Stimulated activated CD4-positive, alpha-beta T cell treated with anti-CD3 and anti-CD28 coated beads, Interleukin-12 subunit alpha, Interleukin-12 subunit beta, amount 100 ng/mL, for 48 hours (primary cell): Measurements from ENCODE around the gene SDK2.

Source experiments
- DNase-seq, 3 donors: peaks; one replicate each; pipeline ENCODE4 v3.0.0-alpha.2; 2020; ENCODE audit warnings: low read depth in 2 of 3, low spot score in 1 of 3

SDK2 gene

DNA sequence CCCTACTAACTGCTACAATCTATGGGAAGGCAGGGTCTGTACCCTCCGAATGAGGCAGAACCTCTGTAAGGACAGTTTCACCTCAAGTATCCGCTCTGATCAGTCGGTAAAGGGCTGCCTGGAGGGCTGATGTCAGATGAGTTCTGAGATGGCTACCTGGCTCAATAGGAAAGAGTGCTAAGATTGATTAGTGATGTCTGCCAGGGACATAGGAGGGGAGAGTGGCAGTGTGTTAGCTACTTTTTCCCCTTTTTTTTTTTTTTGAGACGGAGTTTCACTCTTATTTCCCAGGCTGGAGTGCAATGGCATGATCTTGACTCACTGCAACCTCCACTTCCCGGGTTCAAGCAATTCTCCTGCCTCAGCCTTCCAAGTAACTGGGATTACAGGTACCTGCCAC lies 293.4 kb downstream of the SDK2 start:
- DNase-seq = no peak

DNA sequence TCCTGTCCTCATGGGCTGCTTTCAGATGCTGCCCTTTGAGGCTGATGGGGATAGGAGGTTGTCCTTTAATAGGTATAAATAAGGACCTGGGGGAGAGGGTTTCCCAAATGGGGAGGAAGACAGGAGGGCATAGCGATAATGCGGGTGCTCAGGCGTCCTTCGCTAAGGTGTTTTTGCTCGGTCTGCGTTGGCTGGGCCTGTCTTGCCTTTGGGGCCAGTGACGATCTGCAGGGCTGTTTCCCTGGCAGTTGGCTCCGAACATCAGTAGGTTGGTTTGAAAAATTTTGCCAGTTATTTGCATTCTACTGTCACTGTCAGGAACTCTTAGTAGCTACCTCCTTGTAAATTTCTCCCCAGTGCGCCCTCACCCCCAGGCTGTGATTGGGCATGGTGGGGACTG lies 294.6 kb downstream of the SDK2 start:
- DNase-seq = no peak

DNA sequence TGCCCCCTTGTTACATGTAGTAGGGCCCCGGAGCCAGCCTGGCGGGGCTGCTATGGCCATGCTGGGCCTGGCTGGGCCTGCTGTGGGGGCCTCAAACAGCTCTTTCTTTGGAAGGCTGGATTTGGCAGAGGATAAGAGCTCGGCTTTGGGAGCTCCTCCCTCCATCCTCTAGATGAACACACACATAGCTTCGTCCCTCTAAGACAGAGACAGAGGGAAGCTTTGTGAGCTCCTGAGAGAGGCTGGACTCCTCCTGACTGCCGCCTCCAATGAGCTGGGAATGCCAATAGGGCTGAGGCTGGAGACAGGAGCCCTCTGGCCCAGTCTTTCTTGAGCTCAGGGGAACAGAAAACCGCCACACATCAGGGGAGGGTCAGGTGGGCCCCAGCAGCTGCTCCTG lies 295.1 kb downstream of the SDK2 start:
- DNase-seq = no peak

DNA sequence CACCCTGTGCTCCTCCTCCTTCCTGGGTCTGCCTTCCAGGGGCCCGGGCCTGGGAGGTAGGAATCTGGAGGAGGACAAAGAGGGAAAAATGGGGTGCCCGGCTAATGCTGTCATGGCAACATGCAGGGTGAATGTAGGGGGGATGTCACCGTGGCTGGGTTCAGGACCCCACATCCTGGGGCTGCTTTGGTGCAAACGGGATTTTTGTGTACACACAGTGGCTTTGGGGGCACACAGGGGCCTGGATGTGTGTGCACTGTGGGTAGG lies 295.5 kb downstream of the SDK2 start:
- no peak for DNase-seq

DNA sequence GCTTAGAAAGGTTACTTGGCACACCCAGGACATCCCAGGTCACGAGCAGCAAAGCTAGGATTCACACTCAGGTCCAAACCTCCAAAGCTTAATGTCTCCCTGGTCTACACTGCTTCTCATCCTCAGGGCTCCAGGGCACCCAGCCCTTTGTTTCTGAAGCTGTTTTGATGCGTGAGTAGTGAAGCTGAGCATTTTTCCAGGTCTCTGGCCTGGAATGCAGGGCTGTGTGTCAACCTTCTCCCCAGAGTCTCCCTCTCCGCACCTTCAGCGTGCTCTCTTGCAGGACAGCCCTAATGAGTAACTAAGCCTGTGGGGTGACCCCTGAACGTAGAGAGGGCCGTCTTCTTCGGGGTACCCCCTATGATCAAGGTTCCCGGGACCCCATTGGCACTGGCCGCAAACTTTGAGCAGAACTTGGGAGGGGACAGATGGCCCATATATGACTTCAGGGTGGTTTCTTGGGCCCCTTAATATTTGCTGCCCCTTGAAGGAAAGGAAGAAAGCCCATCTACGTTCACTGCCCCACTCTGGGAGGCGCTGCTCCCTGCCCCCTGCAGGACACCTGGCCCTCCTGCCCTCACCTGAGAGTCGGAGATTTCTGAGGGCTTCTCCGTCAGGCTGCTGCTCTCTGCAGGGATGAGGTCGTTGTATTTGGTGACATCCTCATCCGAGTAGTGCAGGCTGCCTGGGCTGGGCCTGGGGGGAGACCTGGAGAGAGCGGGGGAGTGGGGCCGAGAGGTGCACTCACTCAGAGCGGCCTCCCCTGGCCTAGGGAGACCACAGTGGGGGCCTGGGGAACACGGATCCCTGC lies 296.0 kb downstream of the SDK2 start:
- no peak for DNase-seq

DNA sequence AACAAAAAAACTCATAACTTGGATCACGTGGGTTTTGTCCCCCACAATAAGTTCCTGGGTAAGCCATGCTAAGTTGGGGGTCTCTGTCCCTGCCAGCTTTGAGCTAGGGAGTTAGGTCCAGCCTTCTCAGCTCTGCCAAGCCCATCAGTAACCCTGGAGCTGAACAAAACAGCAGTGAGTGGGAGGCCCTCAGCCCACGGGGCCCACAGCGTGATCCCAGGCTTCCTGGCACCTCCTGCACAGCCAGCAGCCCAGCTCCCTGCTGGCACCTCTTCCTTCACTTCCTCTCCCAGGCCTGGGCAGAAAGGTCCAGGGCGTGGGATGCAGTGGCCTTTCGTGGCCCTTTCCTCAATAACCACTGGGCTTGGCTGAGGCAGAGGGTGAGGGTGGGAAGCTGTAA lies 296.9 kb downstream of the SDK2 start:
- DNase-seq = no peak

DNA sequence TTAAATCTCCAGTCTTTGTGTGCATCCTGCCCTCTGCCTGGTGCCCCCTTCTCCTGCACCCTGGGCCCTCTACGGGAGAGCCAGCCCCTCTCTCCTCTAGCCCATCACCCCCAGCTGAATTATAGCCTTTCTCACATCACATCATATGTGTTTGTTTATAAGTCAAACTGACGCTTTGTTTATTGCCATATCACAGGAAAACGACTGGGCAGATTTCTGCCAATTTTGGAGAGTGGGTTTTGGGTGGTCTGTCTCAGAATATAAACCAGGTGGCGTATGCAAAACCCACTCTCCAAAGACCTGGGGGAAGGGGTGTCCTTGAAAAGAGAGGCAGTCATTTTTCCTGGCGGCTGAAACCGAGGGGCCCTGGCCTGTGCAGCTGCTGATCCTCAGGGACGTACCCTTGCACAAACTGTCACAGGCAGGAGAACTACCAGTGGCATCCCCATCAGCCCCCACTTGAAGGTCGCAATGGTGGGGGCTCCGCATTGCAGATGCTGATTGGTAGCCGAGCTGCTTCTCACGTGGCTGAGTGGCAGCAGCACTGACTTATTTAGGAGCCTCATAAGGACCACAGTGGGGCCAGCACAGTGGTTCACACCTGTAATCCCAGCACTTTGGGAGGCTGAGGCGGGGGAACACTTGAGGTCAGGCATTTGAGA lies 297.6 kb downstream of the SDK2 start:
- no peak for DNase-seq

DNA sequence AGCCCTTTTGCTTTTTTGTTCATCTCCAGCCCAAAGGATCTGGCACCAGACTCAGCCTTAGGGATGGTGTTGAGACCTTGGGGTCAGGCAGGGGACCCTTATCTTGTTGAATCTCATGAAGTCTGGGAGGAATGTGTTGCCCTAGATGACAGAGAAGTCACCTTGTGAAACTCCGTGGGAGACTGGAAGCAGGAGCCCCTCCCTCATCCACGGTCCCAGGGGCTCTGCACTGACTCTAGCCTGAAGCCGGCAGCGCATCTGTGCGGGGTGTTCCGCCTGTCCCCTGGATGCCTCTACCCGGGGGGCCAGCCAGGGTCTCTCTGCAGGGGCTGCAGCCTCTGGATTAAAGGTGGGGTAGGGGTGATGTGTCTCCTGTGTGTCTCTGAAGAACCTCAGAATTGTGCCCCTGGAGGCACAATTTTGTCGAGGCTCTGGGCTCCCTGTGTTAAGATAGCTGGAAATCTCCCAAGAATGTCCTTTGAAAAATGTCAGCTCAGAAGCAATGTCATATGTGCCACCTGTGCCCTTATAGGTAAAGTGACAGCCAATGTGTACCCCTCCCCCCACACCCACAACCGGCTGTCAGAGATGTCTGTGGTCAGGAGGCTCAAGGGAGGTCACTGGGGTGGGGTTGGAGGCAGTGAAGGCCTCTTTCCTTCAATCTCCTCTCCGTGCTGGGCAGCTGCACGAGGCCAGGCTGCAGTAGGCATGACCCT lies 300.3 kb downstream of the SDK2 start:
- no peak for DNase-seq

DNA sequence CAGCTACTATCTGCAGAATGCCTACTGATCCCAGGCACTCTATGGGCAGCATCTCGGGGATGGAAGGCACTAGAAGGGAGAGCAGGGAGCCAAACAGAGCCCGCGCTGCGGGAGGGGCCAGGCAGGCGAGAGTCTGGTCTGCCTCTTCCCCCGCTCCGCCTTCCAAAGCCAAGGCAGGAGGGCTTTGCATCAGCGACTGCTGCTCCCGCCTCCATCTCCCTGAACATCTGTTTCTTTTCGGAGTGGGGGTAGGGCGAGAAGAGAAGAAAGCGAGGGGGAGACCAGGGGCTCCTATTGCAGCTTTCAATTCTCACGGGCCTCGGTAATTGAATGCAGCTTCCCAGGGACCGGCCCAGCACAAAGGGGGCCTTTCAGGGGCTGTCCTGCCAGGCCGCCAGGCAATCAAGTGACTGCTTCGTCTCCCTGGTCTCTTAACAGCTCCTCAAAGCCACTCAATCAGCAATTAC lies 301.0 kb downstream of the SDK2 start:
- DNase-seq = no peak

DNA sequence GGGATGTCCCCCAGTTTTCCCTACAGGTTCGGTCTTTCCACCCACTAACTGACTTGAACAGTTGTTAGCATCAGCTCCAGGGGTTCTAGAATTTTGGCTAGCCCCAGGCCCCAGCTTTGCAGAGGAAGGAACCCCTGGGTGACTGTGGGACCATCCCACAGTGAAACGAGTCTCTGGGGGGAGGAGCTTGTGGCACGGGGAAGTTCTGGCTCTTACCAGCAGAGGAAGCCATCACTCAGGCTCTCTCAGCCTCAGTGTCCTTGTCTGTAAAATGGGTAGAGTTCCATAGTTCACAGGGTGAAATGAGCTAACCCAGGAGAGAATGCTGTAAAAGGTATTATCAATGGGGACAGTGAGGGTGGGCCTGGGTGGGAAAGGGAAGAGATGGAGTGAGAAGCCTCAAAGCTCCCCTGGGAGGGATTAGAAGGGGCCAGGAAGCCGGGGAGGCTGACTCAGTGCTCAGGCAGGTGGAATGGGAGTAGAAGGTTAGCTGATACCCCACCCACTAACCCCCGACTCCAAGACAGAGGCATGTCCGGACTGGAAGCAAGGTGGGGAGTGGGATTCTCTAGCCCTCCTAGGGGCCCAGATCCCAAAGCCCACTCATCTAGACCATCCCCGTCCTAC lies 301.6 kb downstream of the SDK2 start:
- no peak for DNase-seq

DNA sequence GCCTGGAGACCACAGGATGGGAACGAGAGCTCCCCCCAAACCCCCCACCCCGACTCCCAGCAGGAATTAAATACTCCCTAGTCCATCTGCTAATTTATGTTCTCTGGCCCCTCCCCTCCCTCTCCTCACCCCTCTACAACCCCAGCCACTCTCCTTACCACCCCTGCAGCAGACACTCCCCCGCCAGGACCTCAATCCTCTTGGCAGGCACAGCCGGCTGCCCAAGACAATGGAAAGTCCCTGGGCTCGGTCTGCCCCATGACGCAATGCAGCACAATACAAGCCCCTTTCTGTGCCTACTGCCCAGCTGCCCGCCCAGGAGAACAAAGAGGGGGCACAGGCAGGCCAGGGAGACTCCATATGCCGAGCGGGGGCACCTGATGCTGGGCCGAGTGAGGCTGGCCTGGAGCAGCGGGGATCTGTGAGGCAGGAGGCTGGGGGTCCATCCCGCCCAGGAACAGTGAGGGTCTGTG lies 302.2 kb downstream of the SDK2 start:
- DNase-seq = no peak

DNA sequence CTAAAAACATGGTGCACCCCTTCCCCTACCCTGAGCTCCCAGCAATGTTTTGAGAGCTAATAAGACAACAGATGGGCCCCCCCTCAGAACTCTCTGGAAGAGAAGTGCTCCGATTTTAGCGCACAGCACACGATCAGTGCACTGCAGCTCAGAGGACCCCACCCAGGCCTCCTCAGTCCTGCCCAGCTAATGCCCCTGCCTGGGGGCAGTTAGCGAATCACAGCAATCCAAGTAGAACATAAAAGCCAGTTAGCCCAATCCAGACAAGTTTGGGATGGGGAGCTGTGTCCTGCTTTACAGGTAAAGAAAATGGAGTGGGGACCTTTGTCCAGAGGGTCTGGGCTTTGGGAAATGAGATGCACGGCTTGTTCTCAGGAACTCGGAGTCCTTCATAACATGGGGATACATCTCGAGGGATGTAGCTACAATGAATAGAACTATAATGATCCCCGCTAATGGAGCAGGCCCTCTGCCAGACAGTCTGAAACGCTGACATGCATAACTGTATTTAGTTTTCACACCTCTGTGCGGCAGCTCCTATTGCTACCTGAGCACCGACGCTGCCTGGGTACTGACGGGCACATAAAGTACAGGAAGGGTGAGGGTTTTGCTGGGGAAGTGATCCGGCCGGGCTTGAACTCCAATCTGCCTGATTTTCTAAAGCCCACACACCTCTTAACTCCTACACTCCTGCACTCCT lies 302.7 kb downstream of the SDK2 start:
- DNase-seq = no peak

DNA sequence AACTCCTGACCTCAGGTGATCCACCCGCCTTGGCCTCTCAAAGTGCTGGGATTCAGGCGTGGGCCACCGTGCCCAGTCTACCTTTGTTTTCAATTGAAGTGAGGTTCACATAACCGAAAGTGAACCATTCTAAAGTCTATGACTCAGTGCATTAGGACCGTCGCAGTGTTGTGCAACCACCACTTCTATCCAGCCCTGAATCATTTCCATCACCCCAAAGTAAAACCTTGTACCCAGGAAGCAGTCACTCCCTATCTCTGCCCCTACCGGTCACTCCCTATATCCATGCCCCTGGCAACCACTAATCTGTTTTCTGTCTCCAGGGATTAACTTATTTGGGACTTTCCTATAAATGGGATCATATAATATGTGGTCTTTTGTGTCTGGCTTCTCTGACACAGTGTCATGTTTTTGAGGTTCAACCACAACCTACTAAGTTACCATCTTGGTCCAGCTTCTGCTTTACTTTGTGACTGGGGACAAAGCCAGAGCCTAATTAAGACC lies 304.1 kb downstream of the SDK2 start:
- no peak for DNase-seq

DNA sequence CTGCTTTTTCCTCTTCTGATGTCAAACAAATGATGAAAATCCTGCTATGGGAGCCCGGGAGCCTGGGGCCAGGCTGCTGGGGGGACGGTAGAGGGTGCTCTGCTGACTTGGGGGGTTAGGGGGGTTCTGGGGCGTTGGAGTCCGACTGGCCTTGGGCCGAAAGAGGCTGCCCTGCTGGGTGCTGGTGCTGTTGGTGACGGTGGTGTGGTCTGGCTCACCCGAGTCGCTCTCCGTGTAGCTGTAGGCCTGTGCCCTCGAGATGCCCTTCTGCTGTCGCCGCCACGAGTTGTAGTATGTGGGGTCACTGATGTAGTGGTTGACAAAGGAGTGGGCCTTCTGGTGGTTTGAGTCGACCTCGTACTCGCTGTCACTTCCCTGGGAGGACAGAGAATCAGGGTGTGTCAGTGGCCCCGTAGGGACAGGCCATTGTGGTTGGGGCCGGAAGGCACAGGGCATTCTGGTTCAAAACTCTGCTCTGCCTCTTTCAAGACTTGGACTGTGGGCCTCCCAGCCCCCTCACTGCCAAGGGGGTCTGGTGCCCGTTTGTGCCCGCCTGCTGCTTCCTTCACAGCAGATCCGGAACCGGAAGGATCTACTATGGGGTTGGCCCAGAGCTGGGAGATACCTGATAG lies 305.6 kb downstream of the SDK2 start:
- DNase-seq = no peak

DNA sequence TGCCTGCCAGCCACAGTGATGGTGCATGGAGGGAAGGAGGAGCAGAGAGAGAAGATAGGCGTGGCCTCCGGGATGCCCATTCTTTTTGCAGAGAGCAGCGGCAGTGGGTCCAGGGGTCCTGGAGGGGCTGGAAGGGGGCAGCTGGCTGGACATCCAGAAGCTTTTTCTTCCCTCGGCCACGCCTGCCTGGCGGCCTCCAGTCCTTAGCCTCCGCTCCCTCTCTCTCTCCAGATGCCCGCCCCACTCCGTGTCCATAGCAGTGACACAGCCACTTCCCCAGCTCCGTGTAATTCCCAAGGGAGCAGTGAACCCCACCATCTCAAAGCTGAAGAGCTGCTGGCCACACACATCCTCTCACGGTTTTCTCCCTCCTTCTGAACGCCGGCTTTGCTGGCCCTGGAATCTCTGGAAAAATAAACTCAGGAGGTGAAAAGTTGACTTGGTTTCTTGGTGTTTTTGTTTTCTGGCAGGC lies 306.2 kb downstream of the SDK2 start:
- no peak for DNase-seq

DNA sequence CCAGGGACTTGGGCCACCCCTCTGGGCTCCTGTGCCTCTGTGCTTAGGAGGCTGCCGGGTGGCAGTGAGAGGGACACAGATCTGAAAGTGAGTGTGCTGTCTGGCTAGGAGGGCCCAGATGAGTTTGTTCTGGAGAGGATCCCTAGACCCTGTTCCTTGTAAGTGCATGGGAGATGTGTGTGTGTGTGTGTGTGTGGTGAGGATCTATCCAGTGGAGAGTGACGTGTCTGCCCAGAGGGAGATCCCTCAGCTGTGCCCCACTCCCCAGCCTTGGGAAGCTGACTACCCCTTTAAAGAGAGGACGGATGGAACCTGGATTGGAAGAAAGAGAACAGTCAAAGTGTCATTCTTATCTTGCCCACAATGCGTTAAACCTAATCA lies 306.9 kb downstream of the SDK2 start:
- no peak for DNase-seq

DNA sequence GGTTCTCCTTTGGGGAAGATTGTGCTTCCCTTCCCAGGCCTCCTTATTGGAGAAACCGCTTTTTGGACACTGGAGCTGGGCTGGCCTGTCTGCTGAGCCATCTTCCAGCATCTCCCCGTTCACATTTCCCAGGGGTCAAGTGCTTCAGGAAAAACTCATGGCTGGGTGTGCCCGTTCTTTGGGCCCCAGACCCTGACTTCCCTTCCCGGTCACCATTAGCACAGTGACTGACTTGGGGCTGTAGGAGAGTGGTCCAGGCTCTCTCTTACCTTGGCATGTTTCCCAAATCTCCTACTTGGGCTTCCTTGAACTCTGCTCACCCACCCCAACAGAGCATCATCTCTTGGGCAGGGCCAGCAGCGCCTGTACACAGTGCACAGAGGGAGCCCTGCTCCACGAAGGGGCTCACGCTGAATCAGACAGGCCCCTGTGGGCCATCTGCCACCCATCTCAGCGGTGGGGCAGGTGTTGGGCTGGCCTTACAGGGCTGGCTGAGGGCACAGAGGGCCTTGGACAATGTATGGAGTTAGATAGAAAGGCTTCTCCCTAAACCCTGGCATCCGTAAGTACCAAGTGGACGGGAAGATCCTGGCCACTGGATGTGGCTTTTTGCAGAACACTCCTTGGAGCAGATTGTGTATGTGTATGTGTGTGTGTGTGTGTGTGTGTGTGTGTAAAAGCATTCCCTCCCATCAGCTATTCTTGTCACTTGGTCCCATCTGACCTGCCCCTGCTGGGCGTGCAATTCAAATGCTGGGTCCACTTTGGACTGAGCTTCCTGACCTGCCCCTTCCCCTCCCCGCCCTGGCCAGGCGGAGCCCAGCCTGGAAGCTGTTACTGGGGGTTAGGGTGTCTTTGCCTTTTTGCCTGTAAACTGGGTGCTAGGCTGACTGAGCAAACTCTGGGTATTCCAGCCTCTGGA lies 307.6 kb downstream of the SDK2 start:
- DNase-seq = no peak

DNA sequence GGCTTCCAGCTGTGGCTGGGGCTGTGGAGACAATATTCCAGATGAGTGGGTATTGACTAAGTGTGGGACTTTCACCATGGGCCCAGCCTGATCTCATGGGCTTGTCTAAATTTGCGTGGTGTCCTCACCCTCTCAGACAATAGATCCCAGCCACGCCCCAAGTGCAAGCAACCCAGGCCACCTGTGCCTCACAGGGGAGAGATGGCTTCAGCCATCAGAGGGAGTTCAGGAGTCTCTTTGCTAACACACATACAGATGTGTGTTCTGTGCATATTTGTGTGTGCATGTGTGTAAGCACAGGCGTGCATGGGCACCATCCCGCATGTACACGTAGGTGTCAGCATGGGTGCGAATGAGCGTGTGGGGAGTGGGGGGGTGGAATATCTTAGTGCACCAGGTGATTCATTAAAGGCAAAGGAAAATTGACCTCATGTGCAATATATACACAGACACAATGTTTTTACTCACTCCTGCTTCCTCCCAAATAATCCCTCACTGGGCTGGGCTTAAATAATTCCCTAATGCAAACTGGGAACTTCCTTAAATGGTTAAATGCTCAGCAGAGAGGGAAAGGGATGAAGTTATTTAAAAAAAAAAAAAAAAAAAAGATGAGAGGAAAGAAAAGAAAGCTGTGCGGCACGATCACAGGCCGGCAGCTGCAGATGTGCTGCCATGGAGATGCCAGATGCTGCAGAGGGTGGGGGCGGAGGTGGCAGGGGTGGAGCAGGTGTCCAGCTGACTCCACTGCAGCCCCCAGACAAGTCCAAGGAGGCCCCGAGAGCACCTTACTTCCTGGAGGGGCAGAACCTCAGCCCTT lies 308.4 kb downstream of the SDK2 start:
- no peak for DNase-seq
